CD4-positive, alpha-beta T cell treated with Interleukin-6 at 100 ng/mL for 8 hours (primary cell): ENCODE data around the gene SAP30BP.

Experiments used
- DNase-seq: peaks from one replicate; pipeline ENCODE4 v3.0.0-alpha.2; 2020; ENCODE audit warnings: mixed read lengths, low spot score

Gene SAP30BP

DNA sequence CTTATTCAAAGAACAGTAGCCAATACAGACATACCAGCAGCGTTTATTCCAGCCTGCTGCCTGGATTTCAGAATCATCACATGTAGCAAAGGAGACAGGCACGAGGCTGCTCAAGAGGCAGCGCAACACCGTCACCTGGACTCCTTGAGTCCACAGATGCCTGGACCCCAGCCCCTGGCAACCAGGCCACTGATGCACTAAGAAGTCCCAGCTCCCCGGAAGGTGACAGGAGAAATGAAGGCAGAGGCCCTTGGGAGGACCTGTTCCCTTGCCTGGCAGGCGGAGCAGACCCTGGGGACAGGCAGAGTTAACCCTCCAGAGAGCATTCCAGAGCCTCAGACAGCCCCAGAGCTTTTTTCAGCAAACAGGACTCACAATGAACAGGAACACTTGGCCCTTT is 17.5 kb upstream of the SAP30BP start:
- no peak for DNase-seq

DNA sequence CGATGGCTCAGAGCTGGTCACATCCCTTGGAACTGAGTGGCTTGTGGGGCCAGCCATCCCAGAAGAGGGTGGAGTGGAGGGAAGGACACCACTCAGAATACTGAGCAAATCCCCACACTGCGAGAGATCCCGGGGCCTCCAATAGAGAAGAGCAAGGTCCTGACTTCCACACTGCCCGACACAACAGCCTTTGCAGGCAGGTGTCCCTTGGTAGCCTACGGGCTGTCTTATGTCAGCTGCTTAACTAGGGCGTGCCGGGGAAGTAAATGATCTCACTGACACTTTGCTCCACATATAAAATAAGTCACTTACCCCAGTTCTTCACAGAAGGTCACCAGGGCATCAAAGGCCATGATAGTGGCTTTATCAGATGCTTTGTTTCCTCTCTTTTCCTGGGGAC is 16.3 kb upstream of the SAP30BP start:
- no peak for DNase-seq

DNA sequence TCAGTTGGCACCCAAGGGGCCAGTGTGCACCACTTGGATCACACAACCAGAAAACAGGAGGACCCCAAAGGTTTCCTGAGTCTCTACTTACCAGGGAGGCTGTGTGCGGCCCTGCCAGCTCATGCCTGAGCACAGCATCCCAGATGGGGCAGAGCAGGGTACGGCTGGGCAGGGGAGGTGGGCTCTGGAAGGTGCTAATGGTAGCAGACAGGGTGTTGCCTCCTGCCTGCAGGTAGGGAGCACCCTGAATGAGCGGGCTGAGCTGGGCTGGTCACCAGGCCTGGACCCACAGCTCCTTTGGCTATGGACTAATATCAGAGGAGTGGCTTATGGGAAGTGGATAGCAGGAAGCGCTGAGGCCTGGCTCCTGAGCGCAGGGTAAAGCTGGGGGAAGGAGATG is 14.8 kb upstream of the SAP30BP start:
- no peak for DNase-seq

DNA sequence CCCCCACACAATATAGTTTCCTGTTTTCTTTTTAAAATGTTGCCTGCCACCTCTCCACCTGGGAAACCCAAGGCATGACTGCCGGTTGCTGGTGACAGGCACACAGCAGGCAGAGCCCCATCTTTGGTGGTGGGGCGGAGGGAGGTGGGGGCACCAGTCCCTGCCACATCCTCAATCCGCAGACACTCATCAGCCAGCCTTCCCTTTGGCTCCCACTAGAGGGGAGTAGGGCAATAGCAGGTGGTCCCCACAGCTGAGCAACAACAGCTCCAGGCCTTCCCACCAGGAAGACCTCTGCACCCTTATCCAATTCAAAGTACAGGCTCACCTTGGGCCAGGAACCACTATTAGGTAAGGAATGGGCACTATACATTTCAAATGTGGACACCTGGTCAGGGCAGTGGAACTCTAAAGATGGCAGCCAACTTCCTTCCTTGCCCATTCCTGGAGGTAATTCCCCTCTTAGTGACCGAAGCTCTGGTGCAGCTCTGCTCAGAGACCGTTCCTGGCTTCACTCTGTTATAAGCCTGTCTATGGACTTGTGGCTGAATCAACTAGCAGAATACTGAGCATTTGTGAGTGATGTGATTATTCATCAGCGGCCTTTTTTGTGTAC is 14.1 kb upstream of the SAP30BP start:
- no peak for DNase-seq

DNA sequence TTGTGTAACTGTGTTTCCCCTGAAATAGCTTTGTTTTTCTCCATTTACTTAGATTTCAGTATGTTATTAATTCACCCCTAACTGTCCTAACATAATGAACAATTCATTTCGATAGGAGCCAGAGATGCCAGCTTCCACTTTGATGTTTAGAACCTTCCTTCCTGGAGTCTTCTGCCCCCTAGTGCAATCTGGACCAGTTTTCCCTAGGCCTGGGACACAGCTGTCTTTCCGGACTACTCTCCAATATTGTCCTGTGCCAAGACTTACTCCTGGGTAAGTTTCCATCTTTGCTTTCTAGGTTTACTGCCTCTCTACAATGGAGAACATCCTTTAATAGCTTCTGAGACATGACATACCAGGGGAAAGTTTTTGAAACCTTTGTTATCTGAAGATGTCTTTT is 13.0 kb upstream of the SAP30BP start:
- DNase-seq = no peak

DNA sequence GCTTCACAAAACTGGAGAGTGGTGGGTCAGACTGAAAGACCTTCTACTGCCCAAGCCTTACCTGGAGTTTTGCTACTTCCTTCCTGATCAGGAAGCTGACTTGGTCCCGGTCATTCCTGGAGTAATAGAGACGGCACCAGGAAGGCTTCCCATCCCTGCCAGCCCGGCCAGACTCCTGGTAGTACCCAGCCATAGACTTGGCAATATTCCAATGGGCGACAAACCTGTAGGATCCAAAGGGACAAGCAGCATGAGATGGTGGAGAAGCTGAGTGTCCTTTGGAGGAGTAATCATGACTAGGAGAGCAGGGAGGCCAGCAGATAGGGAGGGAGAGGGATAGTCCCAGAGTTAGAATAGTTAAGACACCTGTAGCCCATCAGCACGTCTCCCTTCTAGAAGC is 8.9 kb upstream of the SAP30BP start:
- no peak for DNase-seq

DNA sequence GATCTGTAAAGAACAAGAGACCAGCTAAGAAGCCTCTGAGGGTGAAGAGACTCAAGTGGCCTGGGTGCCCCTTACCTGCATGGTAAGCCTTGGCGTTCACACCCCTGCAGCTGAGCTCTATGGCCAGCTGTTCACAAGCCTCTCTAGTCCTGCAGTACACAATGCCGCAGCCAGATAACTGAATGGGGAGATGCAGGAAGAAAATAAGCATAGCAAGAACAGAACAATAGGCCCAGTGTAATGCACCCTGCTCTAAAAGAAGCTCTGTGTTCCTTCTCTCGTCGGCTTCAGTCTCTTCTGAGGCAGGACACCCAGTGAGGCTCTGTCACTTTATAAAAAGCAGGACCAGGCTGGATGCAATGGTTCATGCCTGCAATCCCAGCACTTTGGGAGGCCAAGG is 5.6 kb upstream of the SAP30BP start:
- no peak for DNase-seq

DNA sequence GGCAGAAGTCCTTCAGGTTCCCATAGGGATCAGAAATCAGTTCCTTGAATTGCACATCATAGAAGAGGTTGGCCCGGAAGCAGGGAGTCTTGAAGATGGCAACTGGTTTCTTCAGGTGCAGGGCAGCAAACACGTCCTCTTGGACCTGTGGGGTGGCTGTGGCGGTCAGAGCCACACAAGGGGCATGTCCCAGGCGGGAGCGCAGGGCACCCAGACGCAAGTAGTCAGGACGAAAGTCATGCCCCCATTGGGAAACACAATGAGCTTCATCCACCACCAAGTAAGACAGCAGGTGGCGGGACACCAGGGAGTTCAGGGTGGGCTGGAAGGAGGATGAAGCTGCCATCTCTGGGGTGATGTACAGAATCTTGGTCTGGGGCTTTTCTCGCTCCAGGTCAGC is 4.6 kb upstream of the SAP30BP start:
- no peak for DNase-seq

DNA sequence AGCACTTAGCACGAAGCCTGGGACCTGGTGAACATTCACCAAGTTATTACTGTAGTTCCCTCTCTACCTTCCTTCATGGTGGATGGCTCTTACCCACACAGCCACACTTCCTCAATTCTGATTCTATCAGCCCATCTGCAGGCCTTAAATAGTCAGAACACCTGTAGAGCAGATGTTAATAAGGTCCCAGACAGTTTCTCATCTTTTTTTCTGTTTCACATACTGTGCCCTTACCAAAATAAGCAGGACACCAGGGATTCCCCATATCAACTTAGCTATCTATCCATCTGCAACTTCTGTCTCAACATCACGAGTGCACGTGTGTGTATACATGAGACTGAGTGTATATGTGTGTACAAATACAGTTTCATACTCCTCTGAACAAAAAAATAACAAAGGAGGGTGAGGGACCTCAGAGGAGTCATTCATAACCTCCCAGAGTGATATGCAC is 3.0 kb upstream of the SAP30BP start:
- DNase-seq = no peak

DNA sequence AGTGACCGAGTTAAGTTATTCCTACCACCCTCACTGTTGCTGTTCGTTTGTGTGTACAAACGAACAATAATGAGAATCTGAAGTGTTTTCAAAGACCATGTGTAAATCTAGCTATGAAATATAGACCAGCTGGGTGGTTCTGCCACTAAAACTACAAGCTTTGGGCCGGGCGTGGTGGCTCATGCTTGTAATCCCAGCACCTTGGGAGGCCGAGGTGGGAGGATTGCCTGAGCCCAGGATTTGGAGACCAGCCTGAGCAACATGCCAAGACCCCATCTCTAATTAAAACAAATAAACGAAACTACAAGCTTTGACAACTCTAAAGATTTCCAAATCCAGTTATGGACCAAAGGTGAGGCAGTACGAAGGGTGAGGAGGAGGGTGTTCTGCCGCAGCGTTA is 1.2 kb upstream of the SAP30BP start:
- DNase-seq = no peak

DNA sequence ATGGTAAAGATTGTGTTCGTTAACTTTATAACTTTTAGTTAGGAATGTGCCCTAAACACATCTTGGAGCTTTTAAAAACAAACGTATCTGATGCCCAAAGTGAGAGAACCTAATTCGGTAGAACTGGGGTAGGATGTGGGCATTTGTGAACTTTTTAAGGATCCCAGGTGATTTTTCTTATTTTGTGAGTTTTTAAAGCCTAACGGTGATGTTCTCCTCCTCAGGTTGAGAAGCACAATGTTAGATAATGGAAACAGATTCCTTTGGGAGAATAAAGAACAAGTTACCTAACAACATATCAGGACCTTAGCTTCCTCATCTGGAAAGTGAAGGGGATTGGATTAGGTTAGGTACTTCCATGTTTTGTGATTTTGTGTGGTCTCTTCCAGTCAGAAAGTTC is 687 bp downstream of the SAP30BP start:
- no peak for DNase-seq

DNA sequence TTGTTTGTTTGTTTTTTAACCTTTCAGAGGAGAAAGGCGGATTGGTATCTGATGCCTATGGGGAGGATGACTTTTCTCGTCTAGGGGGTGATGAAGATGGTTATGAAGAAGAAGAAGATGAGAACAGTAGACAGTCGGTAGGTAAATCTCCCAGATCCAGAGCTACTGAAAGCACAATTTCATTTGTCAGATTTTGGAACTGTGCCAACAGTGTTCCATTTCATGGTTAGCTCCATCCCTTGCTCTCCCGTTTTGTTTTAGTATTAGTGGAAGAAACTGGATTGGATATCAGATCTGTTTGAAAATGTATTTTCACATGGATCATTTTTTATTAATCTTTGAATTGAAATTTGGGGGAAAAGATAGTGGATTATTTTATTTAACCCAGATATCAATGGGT is 1.4 kb downstream of the SAP30BP start:
- DNase-seq = no peak

DNA sequence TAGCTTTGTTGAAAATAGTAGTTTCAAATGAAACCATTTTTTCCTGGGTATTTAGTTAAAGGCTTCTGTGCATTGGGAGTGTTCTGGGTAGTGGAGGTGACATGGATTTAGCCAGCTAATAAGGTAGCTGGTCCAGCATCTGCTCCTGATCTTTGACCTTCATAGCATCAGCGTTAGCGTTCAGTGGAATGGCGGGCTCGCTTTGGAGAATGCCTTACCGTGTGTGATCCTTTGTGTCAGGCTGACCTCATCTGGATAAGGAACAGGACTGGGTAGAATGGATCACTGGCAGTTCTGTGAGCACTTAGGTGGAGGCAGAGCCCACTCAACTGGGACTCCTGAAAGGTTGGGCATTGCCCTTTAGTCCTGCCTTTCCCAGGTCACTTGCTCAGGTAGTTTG is 3.7 kb downstream of the SAP30BP start:
- DNase-seq = no peak

DNA sequence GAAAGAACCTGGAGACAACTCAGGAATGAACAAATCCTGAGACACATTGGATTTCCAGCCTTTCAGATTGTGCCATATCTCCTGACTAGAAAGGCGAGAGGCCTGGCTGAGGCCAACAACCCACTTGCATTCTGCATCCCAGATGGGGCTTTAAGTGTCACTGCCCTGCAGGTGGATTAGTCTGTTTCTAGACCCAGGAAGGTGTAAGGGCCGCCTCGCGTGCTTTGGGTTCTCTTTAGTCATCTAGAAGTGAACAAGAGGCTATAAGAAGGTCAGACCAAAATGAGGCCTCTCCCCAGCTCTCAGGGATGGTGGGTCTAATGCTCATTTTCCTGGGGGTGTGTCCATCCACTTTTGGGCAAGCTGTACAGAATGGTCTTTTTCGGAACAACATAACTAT is 4.9 kb downstream of the SAP30BP start:
- no peak for DNase-seq

DNA sequence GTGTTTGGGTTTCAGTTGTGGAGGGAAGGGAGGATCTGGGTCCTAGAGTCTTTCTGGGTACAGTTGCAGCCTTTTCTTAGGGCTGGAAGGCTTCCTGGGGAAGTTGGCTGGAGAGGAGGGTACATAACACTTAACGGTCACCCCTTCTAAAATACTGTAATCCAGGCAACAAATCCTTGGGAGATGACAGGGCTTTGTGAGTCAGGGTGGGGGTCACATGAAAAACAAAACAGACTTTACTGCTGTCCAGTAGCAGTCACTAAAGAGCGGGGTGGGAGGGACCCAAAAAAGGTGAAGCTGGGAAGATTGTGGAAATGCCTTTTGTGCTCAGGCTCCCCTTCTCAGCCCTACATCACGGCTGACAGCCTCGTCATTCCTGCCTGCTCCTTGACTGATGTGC is 6.3 kb downstream of the SAP30BP start:
- DNase-seq = no peak

DNA sequence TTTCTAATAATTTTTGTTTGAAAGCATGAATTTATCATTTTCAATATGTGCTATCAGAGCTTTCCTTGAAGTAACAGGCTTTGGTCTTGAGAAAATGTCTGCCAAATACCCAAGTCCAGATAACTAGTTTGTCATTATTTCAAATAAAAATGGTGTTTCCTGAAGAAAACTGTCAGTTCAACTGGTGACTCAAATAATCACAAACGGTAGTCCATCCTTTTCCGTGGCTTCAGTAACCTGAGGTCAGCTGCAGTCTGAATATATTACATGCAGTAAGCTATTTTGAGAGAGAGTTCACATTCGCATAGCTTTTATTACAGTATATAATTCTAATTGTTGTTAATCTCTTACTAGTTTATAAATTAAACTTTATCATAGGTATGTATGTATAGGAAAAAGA is 9.3 kb downstream of the SAP30BP start:
- DNase-seq = no peak

DNA sequence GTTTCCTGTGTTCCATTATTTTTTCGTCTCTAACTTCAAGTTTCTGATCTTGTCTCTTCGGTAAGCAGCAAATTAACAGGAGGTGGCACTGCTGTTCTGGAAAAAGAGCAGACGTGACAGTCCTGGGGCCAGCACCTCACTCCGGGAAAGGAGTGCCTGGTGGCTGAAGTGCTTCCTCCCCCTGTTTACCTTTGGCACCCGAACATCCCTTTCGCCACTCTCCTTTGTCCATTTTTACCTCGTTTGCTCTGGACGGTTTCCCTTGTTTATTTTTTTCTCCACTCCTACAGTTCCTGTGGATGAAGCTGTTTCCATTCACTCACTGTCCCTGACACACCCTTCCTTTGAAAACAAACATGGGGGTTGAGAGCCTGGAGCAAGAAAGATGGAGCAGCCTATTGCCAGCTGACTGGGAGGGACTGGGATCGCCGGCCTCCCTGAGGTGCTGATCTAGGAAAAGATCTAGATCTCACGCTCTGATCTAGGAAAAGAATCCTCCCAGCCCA is 12.6 kb downstream of the SAP30BP start:
- DNase-seq = no peak

DNA sequence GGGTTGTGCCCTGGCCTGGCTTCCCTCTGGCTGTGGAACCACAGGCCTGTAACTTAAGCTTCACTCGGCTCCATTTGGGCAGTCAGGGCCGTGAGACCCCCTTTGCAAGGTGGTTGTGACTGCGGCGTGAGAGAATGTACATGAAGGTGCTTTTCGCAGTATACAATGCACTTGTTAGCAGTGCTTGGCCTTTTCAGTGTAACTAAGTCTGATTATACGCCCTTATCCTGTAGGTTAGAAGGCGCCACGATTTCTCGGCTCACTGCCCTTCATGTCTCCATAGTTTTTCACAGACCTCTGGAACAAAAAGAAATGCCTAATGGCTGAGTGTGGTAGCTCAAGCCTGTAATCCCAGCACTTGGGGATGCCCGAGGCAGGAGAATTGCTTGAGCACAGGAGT is 13.3 kb downstream of the SAP30BP start:
- DNase-seq = no peak

DNA sequence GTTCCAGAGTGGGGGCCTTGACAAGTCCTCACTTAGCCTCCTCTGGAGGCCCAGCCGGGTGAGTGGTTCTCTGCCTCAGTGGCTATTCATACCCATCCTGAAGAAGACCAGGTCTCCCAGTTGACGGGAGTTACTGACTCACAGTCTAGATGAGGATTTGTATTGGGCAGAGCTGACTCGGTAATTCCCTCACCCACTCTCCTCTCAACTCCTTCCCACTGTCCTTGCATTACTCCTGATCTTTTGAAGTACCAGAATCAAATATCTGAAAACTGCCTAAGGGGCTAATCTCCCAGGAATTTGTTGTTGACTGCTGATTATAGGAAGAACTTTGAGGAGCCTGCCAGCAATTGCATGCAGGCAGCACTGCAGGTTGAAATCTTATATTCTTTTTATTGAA is 14.2 kb downstream of the SAP30BP start:
- DNase-seq = no peak

DNA sequence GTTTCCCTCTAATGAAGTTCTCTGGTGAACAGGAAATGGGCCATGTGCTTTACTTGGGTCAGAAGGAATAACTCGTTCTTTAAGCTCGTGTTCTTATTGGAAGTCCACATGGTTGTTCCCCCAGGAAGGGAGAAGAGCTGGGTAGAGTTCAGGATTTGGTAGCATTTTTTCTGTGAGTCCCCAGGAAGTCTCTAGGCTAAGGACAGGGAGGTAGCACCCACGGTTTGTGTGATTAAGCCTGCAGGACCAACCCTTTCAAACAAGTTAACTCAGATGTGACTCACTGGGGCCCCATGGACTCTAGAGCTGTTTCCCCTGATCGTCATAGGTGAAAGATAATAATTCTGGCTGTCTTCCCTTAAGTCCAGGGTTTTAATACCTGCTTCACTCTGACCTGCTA is 16.4 kb downstream of the SAP30BP start:
- DNase-seq = no peak

DNA sequence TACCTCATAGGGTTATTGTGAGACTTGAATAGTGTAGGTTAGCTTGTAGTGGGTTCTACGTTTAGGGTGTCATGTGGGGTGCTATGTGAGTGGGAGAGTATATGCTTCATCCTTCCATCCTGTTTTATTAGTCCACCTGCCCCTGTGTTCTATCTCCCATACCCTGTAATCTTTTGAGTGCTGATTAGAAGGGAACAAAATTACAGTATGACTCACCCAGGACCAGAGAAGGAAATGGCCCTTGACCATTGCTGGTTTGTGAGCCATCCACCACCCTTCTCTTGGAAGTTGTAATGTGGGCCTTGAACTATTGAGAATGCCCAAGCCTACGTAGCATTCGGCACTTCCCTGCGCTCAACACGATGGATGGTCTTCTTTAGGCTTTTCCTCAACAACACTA is 17.1 kb downstream of the SAP30BP start:
- no peak for DNase-seq

DNA sequence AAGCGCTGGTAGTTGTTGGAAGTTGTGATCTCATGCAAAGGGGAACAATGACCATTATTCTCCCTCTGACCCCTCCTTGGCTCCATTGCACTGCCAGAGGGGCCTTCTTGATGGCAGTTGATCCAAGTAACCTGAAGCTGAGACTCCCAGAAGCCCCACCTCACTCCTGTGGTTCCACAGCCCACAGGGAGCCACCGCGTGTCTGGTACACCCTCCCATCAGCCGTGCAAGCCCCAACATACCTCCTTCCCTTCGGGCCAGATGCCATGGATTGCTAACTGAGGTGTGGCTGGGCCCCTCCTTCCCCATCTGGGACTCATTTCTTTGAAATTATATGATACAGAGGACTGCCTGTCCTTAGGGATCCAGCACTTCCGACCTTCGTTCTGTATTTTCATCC is 17.8 kb downstream of the SAP30BP start:
- DNase-seq = no peak

DNA sequence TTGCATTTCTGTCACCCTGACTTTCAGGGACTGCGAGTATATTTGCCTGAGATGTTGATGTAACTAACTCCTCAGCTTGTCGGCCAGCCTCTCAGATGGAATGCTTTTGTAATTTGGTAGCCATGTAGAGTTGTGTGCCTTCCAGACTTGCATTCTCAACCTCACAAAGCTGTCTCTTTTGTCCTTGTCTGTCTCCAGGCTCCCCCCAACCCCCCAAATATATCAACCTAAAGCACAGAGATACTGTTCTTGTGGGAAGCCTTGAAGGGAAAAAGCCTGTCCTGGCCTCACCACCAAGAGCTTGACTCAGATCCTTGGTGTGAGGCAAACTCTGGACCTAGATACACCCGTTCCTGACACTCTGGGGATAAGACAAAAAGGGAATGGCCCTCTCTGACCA is 18.4 kb downstream of the SAP30BP start:
- DNase-seq = no peak

DNA sequence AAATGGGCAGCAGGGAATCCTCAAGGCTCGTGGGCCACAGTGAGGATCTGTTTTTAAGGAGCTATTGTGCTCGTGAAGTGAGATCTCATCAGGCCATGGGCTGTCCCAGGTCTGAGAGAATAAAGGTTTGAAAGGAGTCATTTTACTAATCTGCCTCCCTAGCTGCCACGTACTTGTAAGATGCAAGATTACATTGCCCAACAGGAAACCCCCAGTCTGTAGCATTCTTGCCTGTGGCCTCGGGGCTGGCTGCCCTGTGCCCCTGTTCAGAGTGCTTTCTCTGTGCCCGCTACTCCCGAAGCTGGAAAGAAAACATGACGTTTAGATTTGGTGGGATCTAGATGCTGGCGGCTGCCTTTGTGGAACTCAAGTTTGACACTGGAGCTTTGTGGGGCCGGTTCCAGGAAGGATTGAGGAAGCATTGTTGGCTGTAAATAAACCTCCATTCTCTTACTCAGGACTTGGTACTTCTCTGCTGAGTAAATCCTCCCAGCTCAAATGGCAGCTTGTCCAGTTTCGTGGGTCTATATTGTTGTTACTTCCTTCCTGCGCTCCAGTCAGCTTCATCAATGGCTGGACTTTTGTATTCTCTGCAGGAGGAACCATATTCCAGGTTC is 21.2 kb downstream of the SAP30BP start:
- no peak for DNase-seq
